NCI-H146 (cell line): Measurements from ENCODE around the gene RASGRP2.

Experiments used
- DNase-seq: peaks from one replicate; lab custom pipeline; 2025; lab: John Stamatoyannopoulos, UW

Gene RASGRP2

GRCh38 chr11:64694821-64695365 is 49.0 kb downstream of the RASGRP2 start:
- peak; percentile 84 for DNase-seq

- no peak for DNase-seq
These were observed 49.8 kb downstream of the RASGRP2 start for GRCh38 chr11:64694026-64694755.

GRCh38 chr11:64692764-64693331 is 51.1 kb downstream of the RASGRP2 start:
- DNase-seq: no peak

GRCh38 chr11:64691543-64691942 is 52.4 kb downstream of the RASGRP2 start:
- DNase-seq: no peak

DNA sequence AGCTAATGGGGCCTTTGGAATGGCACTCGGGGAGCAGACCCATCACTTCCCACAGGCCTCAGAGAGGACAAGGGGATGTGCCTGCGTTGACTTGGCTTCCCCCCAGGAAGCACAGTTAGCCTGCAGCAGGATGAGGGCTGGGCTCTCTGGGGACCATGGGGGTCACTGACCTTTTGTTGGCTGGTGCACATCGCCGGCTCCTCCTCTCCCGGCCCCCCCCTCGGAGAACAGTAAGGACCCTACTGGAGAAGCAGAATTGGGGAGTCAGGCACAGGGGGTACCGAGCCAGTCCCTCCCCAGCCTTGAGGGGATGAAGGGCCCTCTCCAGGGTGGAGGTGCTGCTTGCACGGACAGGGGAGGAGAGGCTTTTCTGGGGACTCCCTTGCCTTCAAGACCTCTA is 53.7 kb downstream of the RASGRP2 start:
- no peak for DNase-seq

- DNase-seq: peak; percentile 81
These were observed 55.4 kb downstream of the RASGRP2 start for GRCh38 chr11:64688534-64688982.

DNA sequence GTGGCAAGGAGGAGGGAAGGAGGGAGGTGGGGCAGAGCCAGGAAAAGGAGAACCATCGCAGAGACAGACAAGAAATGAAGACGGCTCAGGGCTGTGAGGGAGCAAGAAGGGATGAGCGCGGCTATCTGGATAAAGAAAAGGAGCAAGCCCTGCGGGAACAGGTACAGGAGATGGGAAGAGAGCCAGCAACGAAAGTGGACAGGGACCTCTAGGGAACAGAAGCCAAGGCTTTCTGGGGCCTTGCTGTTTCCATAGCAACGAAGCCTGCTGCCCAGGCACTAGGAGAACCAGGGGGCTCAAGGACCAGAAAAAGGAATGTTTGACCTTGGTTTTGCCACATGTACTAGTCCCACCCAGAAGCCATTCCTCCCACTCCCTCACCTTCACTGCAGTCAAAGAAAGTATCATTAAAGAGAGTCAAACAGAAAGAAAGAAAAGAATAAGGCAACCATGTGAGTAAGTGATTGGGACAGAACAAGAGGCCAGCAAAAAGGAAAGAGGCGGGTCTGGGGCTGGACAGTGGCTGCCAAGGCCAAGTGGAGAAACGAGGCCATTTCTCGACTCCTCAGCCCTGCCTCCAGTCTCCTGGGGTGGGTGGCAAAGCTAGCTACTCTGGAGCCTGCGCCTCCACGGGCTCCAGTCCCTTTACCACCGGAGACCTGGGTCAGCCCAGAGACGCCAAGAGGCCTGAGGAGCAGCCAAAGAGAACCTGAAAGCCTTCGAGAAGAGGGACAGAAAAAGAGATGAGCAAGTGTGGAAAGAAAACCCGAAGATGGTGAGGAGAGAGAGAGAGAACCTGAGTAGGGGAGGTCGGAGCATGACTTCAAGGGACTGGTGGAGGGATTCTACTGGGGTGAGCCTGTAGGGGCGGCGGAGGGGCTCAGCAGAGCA is 56.1 kb downstream of the RASGRP2 start:
- no peak for DNase-seq

DNA sequence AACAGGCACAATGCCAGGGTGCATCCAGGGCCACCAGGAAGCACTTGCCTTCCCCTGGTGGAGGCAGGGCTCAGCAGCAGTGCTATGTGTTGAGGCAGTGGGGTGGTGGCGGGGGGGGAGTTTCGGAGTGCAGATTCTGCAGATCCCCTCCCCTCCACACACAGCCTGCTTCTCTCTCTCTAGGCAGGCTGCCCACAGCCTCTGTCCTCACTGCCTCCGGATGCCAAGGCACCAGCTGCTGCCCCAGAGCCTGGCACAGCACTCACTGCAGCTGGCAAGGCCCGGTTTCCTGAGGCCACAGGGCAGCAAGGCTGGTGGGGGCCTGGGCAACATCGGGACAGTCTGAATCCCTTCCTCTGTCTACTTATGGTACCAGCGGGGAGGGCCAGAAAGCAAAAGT is 56.7 kb downstream of the RASGRP2 start:
- DNase-seq: no peak

DNA sequence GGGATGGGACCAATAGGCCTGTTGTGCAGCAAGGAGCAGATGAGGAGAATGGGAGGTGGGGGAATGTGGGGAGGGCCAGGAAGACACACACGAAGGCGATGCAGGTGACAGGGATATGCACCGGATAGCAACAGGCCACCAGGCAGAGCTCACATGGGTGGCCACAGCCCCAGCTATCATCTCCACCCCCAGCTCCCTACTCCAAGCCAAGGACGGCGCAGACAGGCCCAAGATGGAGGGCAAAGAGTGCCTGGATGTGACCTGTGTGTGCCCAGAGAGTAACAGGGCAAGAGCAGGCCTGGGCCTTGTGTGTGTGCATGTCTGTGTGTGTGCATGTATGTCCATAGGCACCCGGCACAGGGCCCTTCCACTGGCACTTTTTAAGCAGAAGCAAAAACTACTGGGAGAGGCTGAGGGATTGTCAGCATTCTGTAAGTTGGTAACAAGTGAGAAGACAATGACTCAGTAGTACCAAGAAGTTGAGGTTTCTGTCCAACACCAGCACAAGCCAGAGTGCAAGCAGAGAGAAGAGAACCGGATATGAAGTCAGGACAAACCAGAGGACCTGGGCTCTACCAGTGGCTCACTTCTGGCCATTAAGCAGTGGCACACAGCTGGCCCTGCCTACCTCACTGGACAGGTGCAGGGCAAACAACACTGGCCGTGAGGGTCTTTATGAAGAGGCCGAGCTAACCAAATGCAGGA is 57.3 kb downstream of the RASGRP2 start:
- no peak for DNase-seq

- no peak for DNase-seq
These were observed 58.4 kb downstream of the RASGRP2 start for GRCh38 chr11:64685536-64685935.

DNA sequence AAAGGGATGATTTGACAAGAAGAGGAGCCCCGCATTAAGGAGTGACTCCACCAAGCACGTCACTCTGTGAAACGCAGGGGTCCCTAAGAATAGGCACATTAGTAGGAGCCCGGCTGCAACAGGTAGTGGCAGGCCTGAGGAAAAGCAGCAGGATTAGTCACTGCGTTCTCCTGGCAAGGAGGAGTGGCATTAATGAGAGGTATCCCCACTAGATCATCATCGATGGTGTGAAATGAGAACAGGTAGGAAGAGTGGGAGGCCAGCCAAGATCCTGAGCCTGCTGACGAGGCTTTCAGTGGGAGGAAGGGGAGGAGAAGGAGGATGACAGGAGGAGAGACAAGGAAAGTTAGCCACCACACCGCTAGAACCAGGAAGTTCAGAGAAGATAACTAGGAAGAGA is 59.6 kb downstream of the RASGRP2 start:
- no peak for DNase-seq

GRCh38 chr11:64681171-64681570 is 62.8 kb downstream of the RASGRP2 start:
- DNase-seq: no peak

GRCh38 chr11:64679846-64680245 is 64.1 kb downstream of the RASGRP2 start:
- no peak for DNase-seq

- no peak for DNase-seq
These were observed 66.4 kb downstream of the RASGRP2 start for GRCh38 chr11:64677441-64678023.
